ENCODE measurements around the gene NRXN3.
"Not testable (repeated sequence)": the region's sequence is repeated elsewhere in the genome, so short reads cannot be mapped to it uniquely, and the experiment has no call there.

Gene NRXN3

GRCh38 chr14:79732911-79733655 lies 1562.9 kb downstream of the NRXN3 start:
- DNase-seq (ENCODE audit: extremely low read depth in 1 of 2, low read depth in 1 of 2), result no peak

- DNase-seq (ENCODE audit: extremely low read depth in 1 of 2, low read depth in 1 of 2), result no peak
Observed at GRCh38 chr14:79734151-79734550, 1564.0 kb downstream of the NRXN3 start.

GRCh38 chr14:79734656-79735055 lies 1564.5 kb downstream of the NRXN3 start:
- DNase-seq (ENCODE audit: extremely low read depth in 1 of 2, low read depth in 1 of 2), result no peak

- DNase-seq (ENCODE audit: extremely low read depth in 1 of 2, low read depth in 1 of 2), result no peak
Observed at GRCh38 chr14:79735121-79735520, 1564.9 kb downstream of the NRXN3 start.

GRCh38 chr14:79740066-79740601 lies 1570.0 kb downstream of the NRXN3 start:
- DNase-seq (ENCODE audit: extremely low read depth in 1 of 2, low read depth in 1 of 2), result no peak

GRCh38 chr14:79742142-79742541 lies 1572.0 kb downstream of the NRXN3 start:
- DNase-seq (ENCODE audit: extremely low read depth in 1 of 2, low read depth in 1 of 2), result no peak

- no peak for DNase-seq (ENCODE audit: extremely low read depth in 1 of 2, low read depth in 1 of 2)
Observed at GRCh38 chr14:79745046-79745445, 1574.9 kb downstream of the NRXN3 start.

- no peak for DNase-seq (ENCODE audit: extremely low read depth in 1 of 2, low read depth in 1 of 2)
Observed at GRCh38 chr14:79749065-79749464, 1578.9 kb downstream of the NRXN3 start.

GRCh38 chr14:79758985-79759384 lies 1588.8 kb downstream of the NRXN3 start:
- DNase-seq (ENCODE audit: extremely low read depth in 1 of 2, low read depth in 1 of 2), result no peak

GRCh38 chr14:79764323-79764722 lies 1594.2 kb downstream of the NRXN3 start:
- DNase-seq (ENCODE audit: extremely low read depth in 1 of 2, low read depth in 1 of 2), result no peak

GRCh38 chr14:79766511-79766910 lies 1596.3 kb downstream of the NRXN3 start:
- no peak for DNase-seq (ENCODE audit: extremely low read depth in 1 of 2, low read depth in 1 of 2)

GRCh38 chr14:79767251-79767650 lies 1597.1 kb downstream of the NRXN3 start:
- DNase-seq (ENCODE audit: extremely low read depth in 1 of 2, low read depth in 1 of 2), result no peak

GRCh38 chr14:79767721-79768120 lies 1597.5 kb downstream of the NRXN3 start:
- DNase-seq (ENCODE audit: extremely low read depth in 1 of 2, low read depth in 1 of 2), result not testable (repeated sequence)

GRCh38 chr14:79781882-79782281 lies 1611.7 kb downstream of the NRXN3 start:
- DNase-seq (ENCODE audit: extremely low read depth in 1 of 2, low read depth in 1 of 2), result no peak

GRCh38 chr14:79783041-79783440 lies 1612.9 kb downstream of the NRXN3 start:
- DNase-seq (ENCODE audit: extremely low read depth in 1 of 2, low read depth in 1 of 2), result no peak

GRCh38 chr14:79786522-79786921 lies 1616.3 kb downstream of the NRXN3 start:
- no peak for DNase-seq (ENCODE audit: extremely low read depth in 1 of 2, low read depth in 1 of 2)

GRCh38 chr14:79788346-79788745 lies 1618.2 kb downstream of the NRXN3 start:
- no peak for DNase-seq (ENCODE audit: extremely low read depth in 1 of 2, low read depth in 1 of 2)

GRCh38 chr14:79791055-79791732 lies 1621.0 kb downstream of the NRXN3 start:
- DNase-seq (ENCODE audit: extremely low read depth in 1 of 2, low read depth in 1 of 2), result no peak

GRCh38 chr14:79802093-79802492 lies 1631.9 kb downstream of the NRXN3 start:
- no peak for DNase-seq (ENCODE audit: extremely low read depth in 1 of 2, low read depth in 1 of 2)

GRCh38 chr14:79805636-79806035 lies 1635.5 kb downstream of the NRXN3 start:
- DNase-seq (ENCODE audit: extremely low read depth in 1 of 2, low read depth in 1 of 2), result no peak

- DNase-seq (ENCODE audit: extremely low read depth in 1 of 2, low read depth in 1 of 2), result no peak
Observed at GRCh38 chr14:79809849-79810612, 1639.9 kb downstream of the NRXN3 start.
